Astrocyte of the cerebellum (primary cell): Measurements from ENCODE around the gene OR8S1.
"Not testable (repeated sequence)": the region's sequence is repeated elsewhere in the genome, so short reads cannot be mapped to it uniquely, and the experiment has no call there.

Experiments
- DNase-seq: peaks from one replicate; pipeline ENCODE4 v3.0.0-alpha.2; 2011; ENCODE audit warnings: low read depth
- H3K4me3 ChIP-seq: 2 replicates; pipeline ENCODE4 v1.5.1; 2011; ENCODE audit warnings: mild to moderate bottlenecking, low read depth, low read length, moderate library complexity
- in situ Hi-C: cut with HindIII; loops from 2 replicates; pipeline ENCODE4 v1.10.0; 2017; ENCODE audit warnings: low sequenced_read_pairs
- TF ChIP-seq, protein P1 (sequence below): IDR thresholded peaks from 2 replicates; pipeline ENCODE4 v1.5.1; 2012; ENCODE audit warnings: low read length, low read depth, moderate library complexity, mild to moderate bottlenecking; ENCODE audit errors: missing control alignments

Gene OR8S1, protein sequence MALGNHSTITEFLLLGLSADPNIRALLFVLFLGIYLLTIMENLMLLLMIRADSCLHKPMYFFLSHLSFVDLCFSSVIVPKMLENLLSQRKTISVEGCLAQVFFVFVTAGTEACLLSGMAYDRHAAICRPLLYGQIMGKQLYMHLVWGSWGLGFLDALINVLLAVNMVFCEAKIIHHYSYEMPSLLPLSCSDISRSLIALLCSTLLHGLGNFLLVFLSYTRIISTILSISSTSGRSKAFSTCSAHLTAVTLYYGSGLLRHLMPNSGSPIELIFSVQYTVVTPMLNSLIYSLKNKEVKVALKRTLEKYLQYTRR

DNA sequence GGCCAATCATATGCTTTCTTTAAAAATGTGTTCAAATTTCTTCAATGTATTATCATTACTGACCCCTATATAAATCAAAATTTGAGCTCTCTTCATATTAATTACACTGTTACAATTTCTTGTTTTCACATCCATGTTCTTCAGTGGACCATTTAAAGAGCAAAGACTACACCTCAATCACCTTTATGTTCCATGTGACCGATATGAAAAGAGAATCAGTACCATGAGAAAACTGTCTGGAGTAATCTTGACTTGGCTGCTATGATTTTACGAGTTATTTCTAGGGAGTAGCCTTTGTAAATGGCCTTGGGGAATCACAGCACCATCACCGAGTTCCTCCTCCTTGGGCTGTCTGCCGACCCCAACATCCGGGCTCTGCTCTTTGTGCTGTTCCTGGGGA is at the start of gene OR8S1:
OR8S1 (plus strand) TSS at position 301 of the 400 bp plus-strand sequence; CDS start at position 301, 0 bp downstream.
- in situ Hi-C loops: no loop called here
- TF ChIP-seq, protein P1, sequence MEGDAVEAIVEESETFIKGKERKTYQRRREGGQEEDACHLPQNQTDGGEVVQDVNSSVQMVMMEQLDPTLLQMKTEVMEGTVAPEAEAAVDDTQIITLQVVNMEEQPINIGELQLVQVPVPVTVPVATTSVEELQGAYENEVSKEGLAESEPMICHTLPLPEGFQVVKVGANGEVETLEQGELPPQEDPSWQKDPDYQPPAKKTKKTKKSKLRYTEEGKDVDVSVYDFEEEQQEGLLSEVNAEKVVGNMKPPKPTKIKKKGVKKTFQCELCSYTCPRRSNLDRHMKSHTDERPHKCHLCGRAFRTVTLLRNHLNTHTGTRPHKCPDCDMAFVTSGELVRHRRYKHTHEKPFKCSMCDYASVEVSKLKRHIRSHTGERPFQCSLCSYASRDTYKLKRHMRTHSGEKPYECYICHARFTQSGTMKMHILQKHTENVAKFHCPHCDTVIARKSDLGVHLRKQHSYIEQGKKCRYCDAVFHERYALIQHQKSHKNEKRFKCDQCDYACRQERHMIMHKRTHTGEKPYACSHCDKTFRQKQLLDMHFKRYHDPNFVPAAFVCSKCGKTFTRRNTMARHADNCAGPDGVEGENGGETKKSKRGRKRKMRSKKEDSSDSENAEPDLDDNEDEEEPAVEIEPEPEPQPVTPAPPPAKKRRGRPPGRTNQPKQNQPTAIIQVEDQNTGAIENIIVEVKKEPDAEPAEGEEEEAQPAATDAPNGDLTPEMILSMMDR: no peak
- no peak within 1 kb of the TSS for H3K4me3 ChIP-seq

DNA sequence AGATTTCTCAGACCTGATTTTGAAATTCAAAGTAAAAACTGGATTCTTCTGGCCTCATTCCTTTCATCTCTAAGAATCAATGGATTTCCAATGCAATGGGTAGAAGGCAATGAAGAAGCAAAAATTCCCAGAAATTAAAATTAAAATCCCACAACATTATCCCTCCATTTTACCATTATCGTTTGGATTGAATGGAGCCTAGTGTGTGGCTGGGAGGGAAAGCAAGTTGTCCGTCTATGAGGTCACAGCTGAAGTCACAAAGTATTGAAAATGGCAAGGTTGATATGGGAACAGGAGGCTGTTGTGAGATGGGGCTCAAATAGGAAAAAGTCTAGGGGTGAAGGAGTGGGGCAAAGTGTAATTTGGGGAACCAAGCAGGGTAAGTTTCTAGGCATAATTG is 43.2 kb upstream of the OR8S1 start, which contains the start of gene C12orf54:
C12orf54 (plus strand) TSS at position 301 of the 400 bp plus-strand sequence. CDS start 799 bp downstream, outside the sequence.
- H3K4me3 ChIP-seq: no peak within 1 kb of the TSS
- in situ Hi-C loops: no loop called here
- TF ChIP-seq, protein P1: no peak
- DNase-seq: no peak

More for the DNA sequence above, at the start of gene OR8S1:
- no peak for DNase-seq

DNA sequence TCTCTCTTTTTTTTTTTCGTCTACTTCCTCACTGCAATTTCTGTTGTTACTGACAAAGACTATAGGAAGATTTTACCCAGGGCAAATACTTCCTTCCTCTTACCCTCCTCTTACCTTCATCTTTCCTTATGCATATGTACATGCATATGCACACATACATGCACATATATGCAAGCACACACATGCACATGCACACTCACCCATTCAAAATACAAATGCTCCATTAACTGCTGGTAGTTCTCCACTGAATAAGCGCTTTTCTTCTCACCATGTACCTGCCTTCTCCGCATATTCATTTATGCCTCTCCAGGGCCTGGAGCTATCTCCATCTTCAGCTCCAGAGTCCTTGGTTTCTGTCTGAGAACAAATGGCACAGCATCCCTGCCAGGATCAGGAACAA is 42.5 kb upstream of the OR8S1 start:
- TF ChIP-seq, protein P1: no peak
- H3K4me3 ChIP-seq: no peak overlapping the region
- DNase-seq: no peak
- in situ Hi-C loops: no loop called here

DNA sequence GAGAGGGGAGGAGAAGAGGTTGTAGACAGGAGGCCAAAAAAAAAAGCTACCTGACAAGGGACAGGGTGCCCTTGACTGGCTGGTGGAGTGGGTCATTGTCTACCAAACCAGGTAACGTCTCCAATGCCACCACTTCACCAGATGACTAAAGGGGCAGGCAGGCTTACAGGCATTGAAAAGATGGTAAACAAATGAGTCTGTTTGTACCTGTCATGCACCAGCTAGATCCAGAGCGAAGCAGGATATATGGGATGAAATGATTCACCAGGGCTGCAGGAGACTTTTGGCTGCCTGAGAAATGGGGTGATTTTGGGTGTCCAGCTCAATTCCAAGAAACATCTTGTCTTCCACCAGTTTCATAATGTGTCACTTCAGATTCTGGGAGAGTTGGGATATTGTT is 39.2 kb upstream of the OR8S1 start:
- TF ChIP-seq, protein P1: no peak
- no peak for DNase-seq
- in situ Hi-C loops: no loop called here
- H3K4me3 ChIP-seq: no peak overlapping the region

DNA sequence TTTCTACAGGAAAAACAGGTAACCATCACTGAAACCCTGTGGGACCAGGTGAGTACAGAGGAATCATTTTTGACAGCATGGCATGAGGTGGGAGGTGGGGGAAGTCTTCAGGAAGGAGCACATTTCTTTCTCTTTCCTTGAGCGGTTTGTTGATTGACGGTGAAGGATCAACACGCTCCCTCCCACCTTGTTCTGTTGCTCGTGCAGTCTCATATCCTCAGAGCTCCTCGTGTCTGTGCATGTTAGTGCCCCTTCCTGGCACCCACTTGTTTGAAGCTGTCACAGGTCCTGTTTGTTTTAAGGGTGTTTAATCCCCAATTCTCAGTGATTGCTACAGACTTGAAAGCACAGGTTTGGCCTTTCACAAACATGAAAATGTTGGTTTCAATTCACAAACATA is 38.8 kb upstream of the OR8S1 start:
- DNase-seq: no peak
- H3K4me3 ChIP-seq: no peak overlapping the region
- in situ Hi-C loops: no loop called here
- TF ChIP-seq, protein P1: no peak

DNA sequence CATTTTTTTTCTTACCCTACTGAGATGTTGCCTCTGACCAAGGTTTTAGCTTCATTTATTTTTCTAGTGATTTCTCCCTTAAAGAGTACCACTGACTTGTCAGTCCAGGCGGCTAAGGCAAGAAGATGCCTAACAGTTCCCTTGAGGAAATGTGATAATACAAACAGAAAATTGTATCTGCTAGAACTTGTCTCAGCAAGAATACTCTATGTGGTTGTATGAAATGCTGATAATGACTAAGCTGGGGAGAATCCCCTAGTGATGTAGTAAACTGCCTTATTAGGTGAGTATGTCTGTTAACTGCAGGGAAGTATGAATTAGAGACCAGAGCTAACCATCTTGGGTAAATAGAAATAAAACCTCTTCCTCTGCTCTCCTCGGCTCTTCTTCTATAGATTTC is 36.4 kb upstream of the OR8S1 start:
- no peak overlapping the region for H3K4me3 ChIP-seq
- in situ Hi-C loops: no loop called here
- TF ChIP-seq, protein P1: no peak
- no peak for DNase-seq

DNA sequence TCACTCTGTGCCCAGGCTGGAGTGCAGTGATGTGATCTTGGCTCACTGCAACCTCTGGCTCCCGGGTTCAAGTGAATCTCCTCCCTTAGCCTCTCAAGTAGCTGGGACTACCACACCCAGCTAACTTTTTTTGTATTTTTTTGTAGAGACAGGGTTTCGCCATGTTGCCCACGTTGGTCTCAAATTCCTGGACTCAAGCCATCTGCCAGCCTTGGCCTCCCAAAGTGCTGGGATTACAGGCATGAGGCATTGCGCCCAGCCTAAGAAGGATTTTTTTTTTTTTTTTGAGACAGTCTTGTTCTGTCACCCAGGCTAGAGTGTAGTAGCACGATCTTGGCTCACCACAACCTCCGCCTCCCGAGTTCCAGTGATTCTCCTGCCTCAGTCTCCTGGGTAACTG is 36.0 kb upstream of the OR8S1 start:
- DNase-seq, H3K4me3 ChIP-seq, in situ Hi-C loops: not testable (repeated sequence)

DNA sequence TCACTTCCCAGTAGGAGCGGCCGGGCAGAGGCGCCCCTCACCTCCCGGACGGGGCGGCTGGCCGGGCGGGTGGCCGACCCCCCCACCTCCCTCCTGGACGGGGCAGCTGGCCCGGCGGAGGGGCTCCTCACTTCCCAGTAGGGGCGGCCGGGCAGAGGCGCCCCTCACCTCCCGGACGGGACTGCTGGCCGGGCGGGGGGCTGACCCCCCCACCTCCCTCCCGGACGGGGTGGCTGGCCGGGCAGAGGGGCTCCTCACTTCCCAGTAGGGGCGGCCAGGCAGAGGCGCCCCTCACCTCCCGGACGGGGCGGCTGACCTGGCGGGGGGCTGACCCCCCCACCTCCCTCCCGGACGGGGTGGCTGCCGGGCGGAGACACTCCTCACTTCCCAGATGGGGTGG is 25.2 kb upstream of the OR8S1 start:
- H3K4me3 ChIP-seq, DNase-seq: not testable (repeated sequence)

DNA sequence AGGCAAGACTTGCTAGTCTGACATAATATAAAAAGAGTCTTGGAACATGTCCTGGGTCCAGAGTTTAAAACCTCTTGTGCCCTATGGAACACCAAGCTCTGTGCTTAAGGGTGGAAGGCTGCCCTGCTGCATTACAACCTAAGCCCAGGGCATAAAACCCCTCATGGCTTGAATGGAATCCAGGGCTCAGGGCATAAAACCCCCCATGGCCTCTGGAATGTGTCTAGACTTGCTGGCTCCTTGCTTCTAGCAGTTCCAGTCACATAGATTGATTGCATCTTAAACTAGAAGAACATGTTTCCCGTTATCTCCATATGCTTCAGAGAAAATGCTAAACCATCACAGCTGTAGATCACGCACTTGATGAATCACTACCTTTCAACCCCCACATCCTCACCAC is 18.6 kb upstream of the OR8S1 start:
- in situ Hi-C loops, H3K4me3 ChIP-seq, DNase-seq: not testable (repeated sequence)

More for the DNA sequence above, 25.2 kb upstream of the OR8S1 start:
- in situ Hi-C loops: not testable (repeated sequence)
